ENCODE data around the gene POLR3G. TPM values are rescaled to one million over a fixed set of nuclear protein-coding genes. Genes with fewer than 3 reads are reported as not detected.

The POLR3G gene
- total and polyA plus RNA-seq, 2 of the 13 experiments (the other 11 are each of a cell fraction or from before 2014, with no cell fraction given) = 1.2 to 7.3 TPM

DNA sequence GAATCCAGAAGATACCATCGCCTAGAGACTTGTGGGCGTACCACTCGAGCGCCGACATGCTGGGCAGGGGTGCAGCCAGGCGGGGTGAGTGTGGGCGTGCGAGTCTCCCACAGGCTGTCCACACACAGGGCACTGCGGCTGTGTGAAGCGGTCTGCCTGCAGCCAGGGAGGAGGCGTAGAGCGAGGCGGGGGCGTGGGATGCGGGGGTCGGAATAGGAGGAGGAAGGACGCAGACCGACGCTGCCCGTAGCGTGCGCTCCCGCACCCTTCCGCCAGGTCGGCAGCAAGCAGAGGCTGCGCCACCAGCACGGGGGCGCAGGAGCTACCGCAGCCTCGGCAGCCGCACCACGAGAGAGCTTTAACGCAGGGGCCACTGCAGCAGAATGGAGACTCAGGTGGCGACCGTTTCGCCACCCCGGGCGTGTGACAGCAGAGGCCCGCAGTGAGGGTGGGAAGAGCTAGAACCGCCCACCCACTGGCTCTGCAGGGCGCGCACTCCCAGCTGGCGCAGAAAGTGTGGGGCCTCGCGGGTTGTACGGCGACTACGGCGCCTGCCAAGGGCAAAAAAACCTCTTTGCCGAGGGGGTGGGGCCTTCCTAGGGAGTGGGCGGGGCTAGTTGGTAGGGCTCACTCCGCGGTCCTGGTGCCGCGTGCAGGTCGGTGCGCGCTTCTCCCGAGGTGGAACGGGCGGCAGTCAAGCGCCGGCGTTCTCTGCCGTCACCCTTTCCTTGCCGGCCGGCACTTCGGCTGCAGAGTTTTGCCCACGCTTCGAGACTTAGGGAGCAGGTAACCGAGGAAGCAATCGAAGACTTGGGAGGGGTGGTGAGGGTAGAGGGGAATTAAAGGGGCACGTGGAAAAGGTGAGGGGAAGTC is at the start of gene POLR3G, which contains the start of gene MBLAC2 (continued):
- TF ChIP-seq, protein P1, sequence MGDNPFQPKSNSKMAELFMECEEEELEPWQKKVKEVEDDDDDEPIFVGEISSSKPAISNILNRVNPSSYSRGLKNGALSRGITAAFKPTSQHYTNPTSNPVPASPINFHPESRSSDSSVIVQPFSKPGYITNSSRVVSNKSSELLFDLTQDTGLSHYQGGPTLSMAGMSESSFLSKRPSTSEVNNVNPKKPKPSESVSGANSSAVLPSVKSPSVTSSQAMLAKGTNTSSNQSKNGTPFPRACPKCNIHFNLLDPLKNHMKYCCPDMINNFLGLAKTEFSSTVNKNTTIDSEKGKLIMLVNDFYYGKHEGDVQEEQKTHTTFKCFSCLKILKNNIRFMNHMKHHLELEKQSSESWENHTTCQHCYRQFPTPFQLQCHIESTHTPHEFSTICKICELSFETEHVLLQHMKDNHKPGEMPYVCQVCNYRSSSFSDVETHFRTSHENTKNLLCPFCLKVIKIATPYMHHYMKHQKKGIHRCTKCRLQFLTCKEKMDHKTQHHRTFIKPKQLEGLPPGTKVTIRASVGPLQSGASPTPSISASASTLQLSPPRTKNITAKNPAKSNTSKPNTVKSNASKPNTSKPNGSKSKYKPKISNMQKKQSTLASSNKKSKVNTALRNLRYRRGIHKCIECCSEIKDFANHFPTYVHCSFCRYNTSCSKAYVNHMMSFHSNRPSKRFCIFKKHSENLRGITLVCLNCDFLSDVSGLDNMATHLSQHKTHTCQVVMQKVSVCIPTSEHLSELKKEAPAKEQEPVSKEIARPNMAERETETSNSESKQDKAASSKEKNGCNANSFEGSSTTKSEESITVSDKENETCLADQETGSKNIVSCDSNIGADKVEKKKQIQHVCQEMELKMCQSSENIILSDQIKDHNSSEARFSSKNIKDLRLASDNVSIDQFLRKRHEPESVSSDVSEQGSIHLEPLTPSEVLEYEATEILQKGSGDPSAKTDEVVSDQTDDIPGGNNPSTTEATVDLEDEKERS (CRISPR knock-in tag; IDR thresholded peaks at IDR 0.05) = peak; percentile 81
- TF ChIP-seq SIX1 (CRISPR knock-in tag; IDR thresholded peaks at IDR 0.05; ENCODE audit: borderline replicate concordance) = no peak
- peak; percentile 65 for TF ChIP-seq TGIF2 (CRISPR knock-in tag; IDR thresholded peaks at IDR 0.05)
- TF ChIP-seq FOXJ3 (CRISPR knock-in tag; IDR thresholded peaks at IDR 0.05; ENCODE audit: borderline replicate concordance) = no peak; the same call in 1 of the 2 replicates
- TF ChIP-seq ZNF441 (CRISPR knock-in tag; IDR thresholded peaks at IDR 0.05; ENCODE audit: borderline replicate concordance) = 0 out of 2 replicates have a peak, but pooled peaks have one; percentile 2
- TF ChIP-seq ZNF10 (CRISPR knock-in tag; IDR thresholded peaks at IDR 0.05; ENCODE audit: borderline replicate concordance, low read depth) = no peak
- TF ChIP-seq SNAI1 (CRISPR knock-in tag; IDR thresholded peaks at IDR 0.05; ENCODE audit: borderline replicate concordance) = peak; percentile 99
- TF ChIP-seq, protein P2, sequence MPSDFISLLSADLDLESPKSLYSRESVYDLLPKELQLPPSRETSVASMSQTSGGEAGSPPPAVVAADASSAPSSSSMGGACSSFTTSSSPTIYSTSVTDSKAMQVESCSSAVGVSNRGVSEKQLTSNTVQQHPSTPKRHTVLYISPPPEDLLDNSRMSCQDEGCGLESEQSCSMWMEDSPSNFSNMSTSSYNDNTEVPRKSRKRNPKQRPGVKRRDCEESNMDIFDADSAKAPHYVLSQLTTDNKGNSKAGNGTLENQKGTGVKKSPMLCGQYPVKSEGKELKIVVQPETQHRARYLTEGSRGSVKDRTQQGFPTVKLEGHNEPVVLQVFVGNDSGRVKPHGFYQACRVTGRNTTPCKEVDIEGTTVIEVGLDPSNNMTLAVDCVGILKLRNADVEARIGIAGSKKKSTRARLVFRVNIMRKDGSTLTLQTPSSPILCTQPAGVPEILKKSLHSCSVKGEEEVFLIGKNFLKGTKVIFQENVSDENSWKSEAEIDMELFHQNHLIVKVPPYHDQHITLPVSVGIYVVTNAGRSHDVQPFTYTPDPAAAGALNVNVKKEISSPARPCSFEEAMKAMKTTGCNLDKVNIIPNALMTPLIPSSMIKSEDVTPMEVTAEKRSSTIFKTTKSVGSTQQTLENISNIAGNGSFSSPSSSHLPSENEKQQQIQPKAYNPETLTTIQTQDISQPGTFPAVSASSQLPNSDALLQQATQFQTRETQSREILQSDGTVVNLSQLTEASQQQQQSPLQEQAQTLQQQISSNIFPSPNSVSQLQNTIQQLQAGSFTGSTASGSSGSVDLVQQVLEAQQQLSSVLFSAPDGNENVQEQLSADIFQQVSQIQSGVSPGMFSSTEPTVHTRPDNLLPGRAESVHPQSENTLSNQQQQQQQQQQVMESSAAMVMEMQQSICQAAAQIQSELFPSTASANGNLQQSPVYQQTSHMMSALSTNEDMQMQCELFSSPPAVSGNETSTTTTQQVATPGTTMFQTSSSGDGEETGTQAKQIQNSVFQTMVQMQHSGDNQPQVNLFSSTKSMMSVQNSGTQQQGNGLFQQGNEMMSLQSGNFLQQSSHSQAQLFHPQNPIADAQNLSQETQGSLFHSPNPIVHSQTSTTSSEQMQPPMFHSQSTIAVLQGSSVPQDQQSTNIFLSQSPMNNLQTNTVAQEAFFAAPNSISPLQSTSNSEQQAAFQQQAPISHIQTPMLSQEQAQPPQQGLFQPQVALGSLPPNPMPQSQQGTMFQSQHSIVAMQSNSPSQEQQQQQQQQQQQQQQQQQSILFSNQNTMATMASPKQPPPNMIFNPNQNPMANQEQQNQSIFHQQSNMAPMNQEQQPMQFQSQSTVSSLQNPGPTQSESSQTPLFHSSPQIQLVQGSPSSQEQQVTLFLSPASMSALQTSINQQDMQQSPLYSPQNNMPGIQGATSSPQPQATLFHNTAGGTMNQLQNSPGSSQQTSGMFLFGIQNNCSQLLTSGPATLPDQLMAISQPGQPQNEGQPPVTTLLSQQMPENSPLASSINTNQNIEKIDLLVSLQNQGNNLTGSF (CRISPR knock-in tag; IDR thresholded peaks at IDR 0.05) = no peak; the same call in 1 of the 2 replicates
- TF ChIP-seq ZNF101 (CRISPR knock-in tag; IDR thresholded peaks at IDR 0.05; ENCODE audit: borderline replicate concordance, low read depth) = no peak; the same call in 1 of the 2 replicates
- TF ChIP-seq, protein P3, sequence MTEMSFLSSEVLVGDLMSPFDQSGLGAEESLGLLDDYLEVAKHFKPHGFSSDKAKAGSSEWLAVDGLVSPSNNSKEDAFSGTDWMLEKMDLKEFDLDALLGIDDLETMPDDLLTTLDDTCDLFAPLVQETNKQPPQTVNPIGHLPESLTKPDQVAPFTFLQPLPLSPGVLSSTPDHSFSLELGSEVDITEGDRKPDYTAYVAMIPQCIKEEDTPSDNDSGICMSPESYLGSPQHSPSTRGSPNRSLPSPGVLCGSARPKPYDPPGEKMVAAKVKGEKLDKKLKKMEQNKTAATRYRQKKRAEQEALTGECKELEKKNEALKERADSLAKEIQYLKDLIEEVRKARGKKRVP (CRISPR knock-in tag; IDR thresholded peaks at IDR 0.05) = peak in 1 of 2 experiments; percentile 67; a peak in 2 of 4 replicates
- no peak; the same call in none of the 2 replicates for TF ChIP-seq ZNF782 (CRISPR knock-in tag; IDR thresholded peaks at IDR 0.05; ENCODE audit: borderline replicate concordance)
- peak; percentile 79; the same call in 1 of the 2 replicates for TF ChIP-seq MTF1 (CRISPR knock-in tag; IDR thresholded peaks at IDR 0.05)
- TF ChIP-seq HNRNPLL (IDR thresholded peaks at IDR 0.05; ENCODE audit: low read depth, low read length, poor library complexity, severe bottlenecking) = peak; percentile 98
- no peak for TF ChIP-seq ZNF879 (CRISPR knock-in tag; IDR thresholded peaks at IDR 0.05)
- TF ChIP-seq ZNF709 (CRISPR knock-in tag; IDR thresholded peaks at IDR 0.05) = peak; percentile 93; the same call in 1 of the 2 replicates
- TF ChIP-seq, protein P4, sequence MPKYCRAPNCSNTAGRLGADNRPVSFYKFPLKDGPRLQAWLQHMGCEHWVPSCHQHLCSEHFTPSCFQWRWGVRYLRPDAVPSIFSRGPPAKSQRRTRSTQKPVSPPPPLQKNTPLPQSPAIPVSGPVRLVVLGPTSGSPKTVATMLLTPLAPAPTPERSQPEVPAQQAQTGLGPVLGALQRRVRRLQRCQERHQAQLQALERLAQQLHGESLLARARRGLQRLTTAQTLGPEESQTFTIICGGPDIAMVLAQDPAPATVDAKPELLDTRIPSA (CRISPR knock-in tag; IDR thresholded peaks at IDR 0.05; ENCODE audit: borderline replicate concordance) = 0 out of 2 replicates have a peak, but pooled peaks have one; percentile 33
- 0 out of 2 replicates have a peak, but pooled peaks have one; percentile 34 for TF ChIP-seq RELA (CRISPR knock-in tag; IDR thresholded peaks at IDR 0.05)
- TF ChIP-seq ETV6 (CRISPR knock-in tag; conservative IDR thresholded peaks at IDR 0.05) = peak; percentile 46; the same call in 1 of the 2 replicates

Measured in HepG2 (cell line).